Choroid plexus epithelial cell (primary cell): ENCODE results near the gene VPS9D1.

ENCODE experiments used
- DNase-seq: peaks from one replicate; pipeline ENCODE4 v3.0.0-alpha.2; 2010; ENCODE audit warnings: low read depth
- H3K4me3 ChIP-seq: 2 replicates; pipeline ENCODE4 v1.5.1; 2011; ENCODE audit warnings: low read depth, mild to moderate bottlenecking, control low read depth, low read length, moderate library complexity
- CTCF ChIP-seq: conservative IDR thresholded peaks from 2 replicates; pipeline ENCODE4 v1.5.1; 2011; ENCODE audit warnings: low read depth, mild to moderate bottlenecking, control low read depth, inconsistent platforms, low read length, moderate library complexity

Gene VPS9D1

GRCh38 chr16:89723279-89724250, 2.9 kb upstream of the VPS9D1 start:
- H3K4me3 ChIP-seq, result peak overlapping the region; percentile 10
- peak; percentile 37 for DNase-seq
- TF ChIP-seq CTCF, result no peak

- DNase-seq, result peak; percentile 51
- no peak for TF ChIP-seq CTCF
- H3K4me3 ChIP-seq, result peak overlapping the region; percentile 75
Observed at GRCh38 chr16:89722392-89723278, 1.9 kb upstream of the VPS9D1 start.

- H3K4me3 ChIP-seq, result peak overlapping the region; percentile 75
- TF ChIP-seq CTCF, result no peak
- peak; percentile 58 for DNase-seq
Observed at GRCh38 chr16:89721546-89722391, 1.1 kb upstream of the VPS9D1 start.

- TF ChIP-seq CTCF, result no peak
- peak; percentile 19 for DNase-seq
- H3K4me3 ChIP-seq, result peak overlapping the region; percentile 75
Observed at GRCh38 chr16:89720551-89720812, 216 bp downstream of the VPS9D1 start.

GRCh38 chr16:89717688-89718505, 2.8 kb downstream of the VPS9D1 start:
- TF ChIP-seq CTCF, result no peak
- no peak overlapping the region for H3K4me3 ChIP-seq
- DNase-seq, result no peak
